ENCODE measurements around the gene GLYATL2. TPM values are rescaled to one million over a fixed set of nuclear protein-coding genes. Genes with fewer than 3 reads are reported as not detected.

The GLYATL2 gene
- polyA plus RNA-seq, 1 donor (not counting 4 experiments of a cell fraction or from before 2014, with no cell fraction given): 0.16 TPM

GRCh38 chr11:58864335-58864734 is 19.8 kb upstream of the GLYATL2 start:
- H3K79me2 ChIP-seq (ENCODE audit: control insufficient read depth, insufficient read depth, low read length): no peaks in the 10 kb centered on the region
- H3K4me1 ChIP-seq (ENCODE audit: control insufficient read depth, extremely low read depth, insufficient read depth, low read length): peaks cover 16% of the 10 kb centered on the region
- H3K4me2 ChIP-seq (ENCODE audit: control insufficient read depth, extremely low read depth, insufficient read depth, low read depth, low read length): no peak overlapping the region
- H3K36me3 ChIP-seq (ENCODE audit: control insufficient read depth in 2 of 2, extremely low read depth in 1 of 2, insufficient read depth in 2 of 2, low read length in 2 of 2): no peaks in the 10 kb centered on the region
- H3K27me3 ChIP-seq (ENCODE audit: control insufficient read depth, extremely low read depth, insufficient read depth, low read length): no peaks in the 10 kb centered on the region
- no peaks in the 10 kb centered on the region for H3K9me3 ChIP-seq (ENCODE audit: control insufficient read depth, low read depth, low read length)
- H2AFZ ChIP-seq (ENCODE audit: control insufficient read depth, low read length): no peak overlapping the region
- FAIRE-seq (no peak), DNase-seq (ENCODE audit: low read depth, low spot score) (no peak)
- no peak overlapping the region for H3K9ac ChIP-seq (ENCODE audit: control insufficient read depth, extremely low read depth, insufficient read depth, low read length)
- H3K4me3 ChIP-seq (ENCODE audit: control insufficient read depth in 2 of 3, extremely low read depth in 1 of 3, insufficient read depth in 2 of 3, low read depth in 1 of 3, low read length in 3 of 3): no peak overlapping the region
- no peaks in the 10 kb centered on the region for H3K9me1 ChIP-seq (ENCODE audit: control insufficient read depth, extremely low read depth, insufficient read depth, low read length)
- H4K20me1 ChIP-seq (ENCODE audit: control insufficient read depth, extremely low read depth, insufficient read depth, low read length): no peaks in the 10 kb centered on the region
- TF ChIP-seq, protein P1, sequence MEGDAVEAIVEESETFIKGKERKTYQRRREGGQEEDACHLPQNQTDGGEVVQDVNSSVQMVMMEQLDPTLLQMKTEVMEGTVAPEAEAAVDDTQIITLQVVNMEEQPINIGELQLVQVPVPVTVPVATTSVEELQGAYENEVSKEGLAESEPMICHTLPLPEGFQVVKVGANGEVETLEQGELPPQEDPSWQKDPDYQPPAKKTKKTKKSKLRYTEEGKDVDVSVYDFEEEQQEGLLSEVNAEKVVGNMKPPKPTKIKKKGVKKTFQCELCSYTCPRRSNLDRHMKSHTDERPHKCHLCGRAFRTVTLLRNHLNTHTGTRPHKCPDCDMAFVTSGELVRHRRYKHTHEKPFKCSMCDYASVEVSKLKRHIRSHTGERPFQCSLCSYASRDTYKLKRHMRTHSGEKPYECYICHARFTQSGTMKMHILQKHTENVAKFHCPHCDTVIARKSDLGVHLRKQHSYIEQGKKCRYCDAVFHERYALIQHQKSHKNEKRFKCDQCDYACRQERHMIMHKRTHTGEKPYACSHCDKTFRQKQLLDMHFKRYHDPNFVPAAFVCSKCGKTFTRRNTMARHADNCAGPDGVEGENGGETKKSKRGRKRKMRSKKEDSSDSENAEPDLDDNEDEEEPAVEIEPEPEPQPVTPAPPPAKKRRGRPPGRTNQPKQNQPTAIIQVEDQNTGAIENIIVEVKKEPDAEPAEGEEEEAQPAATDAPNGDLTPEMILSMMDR (optimal IDR thresholded peaks at IDR 0.05 in 1 of 3, IDR thresholded peaks at IDR 0.05 in 1 of 3, conservative IDR thresholded peaks at IDR 0.05 in 1 of 3; ENCODE audit: extremely low read depth in 1 of 3, insufficient read depth in 2 of 3, low read length in 3 of 3): no peak
- TF ChIP-seq EZH2 (IDR thresholded peaks at IDR 0.05; ENCODE audit: low read length): no peak
- dilution Hi-C loops (cut with MboI; ENCODE audit: extremely low pct_ligation_motif_present, low sequenced_read_pairs): no loop called here
- H3K27ac ChIP-seq (ENCODE audit: control insufficient read depth, insufficient read depth, low read length): no peak overlapping the region

DNA sequence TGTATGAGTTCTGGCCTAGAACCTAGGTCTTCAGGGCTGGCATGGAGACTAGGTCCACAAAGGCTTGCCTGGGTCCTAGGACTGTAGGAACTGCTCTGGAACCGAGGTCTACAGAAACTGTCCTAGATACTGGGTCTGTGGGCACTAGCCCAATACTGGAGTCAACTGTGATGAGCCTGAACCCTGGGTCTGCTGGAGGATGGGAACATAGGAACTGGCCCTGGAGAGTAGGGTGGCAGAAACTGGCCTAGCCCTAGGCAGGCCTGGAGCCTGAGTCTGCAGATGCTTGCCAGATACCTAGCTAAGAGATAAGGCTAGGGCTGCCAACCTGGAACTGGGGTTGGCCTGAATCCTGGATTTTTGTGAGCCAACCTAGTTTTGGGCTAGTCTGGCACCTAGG is 19.2 kb upstream of the GLYATL2 start:
- H3K4me2 ChIP-seq (ENCODE audit: control insufficient read depth, extremely low read depth, insufficient read depth, low read depth, low read length): no peak overlapping the region
- H3K27ac ChIP-seq (ENCODE audit: control insufficient read depth, insufficient read depth, low read length): no peak overlapping the region
- peaks cover 16% of the 10 kb centered on the region for H3K4me1 ChIP-seq (ENCODE audit: control insufficient read depth, extremely low read depth, insufficient read depth, low read length)
- H3K27me3 ChIP-seq (ENCODE audit: control insufficient read depth, extremely low read depth, insufficient read depth, low read length): no peaks in the 10 kb centered on the region
- no peaks in the 10 kb centered on the region for H3K36me3 ChIP-seq (ENCODE audit: control insufficient read depth in 2 of 2, extremely low read depth in 1 of 2, insufficient read depth in 2 of 2, low read length in 2 of 2)
- no peaks in the 10 kb centered on the region for H3K79me2 ChIP-seq (ENCODE audit: control insufficient read depth, insufficient read depth, low read length)
- no peaks in the 10 kb centered on the region for H3K9me1 ChIP-seq (ENCODE audit: control insufficient read depth, extremely low read depth, insufficient read depth, low read length)
- H2AFZ ChIP-seq (ENCODE audit: control insufficient read depth, low read length): no peak overlapping the region
- H4K20me1 ChIP-seq (ENCODE audit: control insufficient read depth, extremely low read depth, insufficient read depth, low read length): no peaks in the 10 kb centered on the region
- TF ChIP-seq, protein P1 (optimal IDR thresholded peaks at IDR 0.05 in 1 of 3, IDR thresholded peaks at IDR 0.05 in 1 of 3, conservative IDR thresholded peaks at IDR 0.05 in 1 of 3; ENCODE audit: extremely low read depth in 1 of 3, insufficient read depth in 2 of 3, low read length in 3 of 3): no peak
- no peak for TF ChIP-seq EZH2 (IDR thresholded peaks at IDR 0.05; ENCODE audit: low read length)
- no peak overlapping the region for H3K4me3 ChIP-seq (ENCODE audit: control insufficient read depth in 2 of 3, extremely low read depth in 1 of 3, insufficient read depth in 2 of 3, low read depth in 1 of 3, low read length in 3 of 3)
- DNase-seq (ENCODE audit: low read depth, low spot score) (no peak), FAIRE-seq (no peak)
- no peak overlapping the region for H3K9ac ChIP-seq (ENCODE audit: control insufficient read depth, extremely low read depth, insufficient read depth, low read length)
- dilution Hi-C loops (cut with MboI; ENCODE audit: extremely low pct_ligation_motif_present, low sequenced_read_pairs): no loop called here
- H3K9me3 ChIP-seq (ENCODE audit: control insufficient read depth, low read depth, low read length): no peaks in the 10 kb centered on the region

All from keratinocyte (primary cell).